ENCODE measurements around the gene CSMD2.

The CSMD2 gene

GRCh38 chr1:33706634-33707255, 458.3 kb downstream of the CSMD2 start:
- DNase-seq: no peak

GRCh38 chr1:33703464-33703863, 461.6 kb downstream of the CSMD2 start:
- DNase-seq: no peak

- no peak for DNase-seq
Observed at GRCh38 chr1:33698361-33699035, 466.5 kb downstream of the CSMD2 start.

GRCh38 chr1:33697816-33698215, 467.2 kb downstream of the CSMD2 start:
- no peak for DNase-seq

GRCh38 chr1:33696962-33697361, 468.1 kb downstream of the CSMD2 start:
- DNase-seq: no peak

- no peak for DNase-seq
Observed at GRCh38 chr1:33696311-33696710, 468.7 kb downstream of the CSMD2 start.

GRCh38 chr1:33692206-33693188, 472.5 kb downstream of the CSMD2 start:
- no peak for DNase-seq

- DNase-seq: no peak
Observed at GRCh38 chr1:33687000-33687399, 478.0 kb downstream of the CSMD2 start.

- DNase-seq: no peak
Observed at GRCh38 chr1:33686551-33686950, 478.5 kb downstream of the CSMD2 start.

GRCh38 chr1:33685256-33685655, 479.8 kb downstream of the CSMD2 start:
- DNase-seq: no peak

- no peak for DNase-seq
Observed at GRCh38 chr1:33684396-33685179, 480.4 kb downstream of the CSMD2 start.

- no peak for DNase-seq
Observed at GRCh38 chr1:33683913-33684312, 481.1 kb downstream of the CSMD2 start.

- no peak for DNase-seq
Observed at GRCh38 chr1:33682371-33682770, 482.7 kb downstream of the CSMD2 start.

- DNase-seq: no peak
Observed at GRCh38 chr1:33680281-33680840, 484.7 kb downstream of the CSMD2 start.

GRCh38 chr1:33670567-33670966, 494.5 kb downstream of the CSMD2 start:
- no peak for DNase-seq

GRCh38 chr1:33668695-33669094, 496.3 kb downstream of the CSMD2 start:
- no peak for DNase-seq

- no peak for DNase-seq
Observed at GRCh38 chr1:33667386-33668282, 497.4 kb downstream of the CSMD2 start.

- DNase-seq: no peak
Observed at GRCh38 chr1:33666616-33667015, 498.4 kb downstream of the CSMD2 start.

- DNase-seq: no peak
Observed at GRCh38 chr1:33661811-33662454, 503.1 kb downstream of the CSMD2 start.

GRCh38 chr1:33660956-33661355, 504.1 kb downstream of the CSMD2 start:
- no peak for DNase-seq

- DNase-seq: no peak
Observed at GRCh38 chr1:33660244-33660643, 504.8 kb downstream of the CSMD2 start.
